ENCODE data around the gene PHACTR1. TPM values are rescaled to one million over a fixed set of nuclear protein-coding genes. Genes with fewer than 3 reads are reported as not detected.

The PHACTR1 gene
- total RNA-seq, 1 donor from 2014 or later: 8.5 TPM

GRCh38 chr6:12968839-12969558, 252.4 kb downstream of the PHACTR1 start:
- no peaks in the 10 kb centered on the region for H3K36me3 ChIP-seq (ENCODE audit: insufficient read depth, low read length)
- Mint-ChIP-seq H3K36me3 (ENCODE audit: low read depth, unreplicated experiment) (peaks cover 6% of the 10 kb centered on the region), H3K4me3 (ENCODE audit: unreplicated experiment) (no peak overlapping the region), H3K4me1 (ENCODE audit: low read depth, unreplicated experiment) (peaks cover 5% of the 10 kb centered on the region), H3K27ac (ENCODE audit: unreplicated experiment) (no peak overlapping the region), H3K9me3 (ENCODE audit: unreplicated experiment) (no peaks in the 10 kb centered on the region), H3K27me3 (ENCODE audit: low read depth, unreplicated experiment) (no peaks in the 10 kb centered on the region)
- no peak overlapping the region for H2AFZ ChIP-seq (ENCODE audit: low read depth, low read length)
- H3K9ac ChIP-seq (ENCODE audit: low read length): no peak overlapping the region
- H3K27ac ChIP-seq (ENCODE audit: low read depth, low read length): no peak overlapping the region
- no peaks in the 10 kb centered on the region for H3K27me3 ChIP-seq (ENCODE audit: insufficient read depth, low read length)
- no peaks in the 10 kb centered on the region for H3K4me1 ChIP-seq (ENCODE audit: insufficient read depth, low read length)
- H3K4me3 ChIP-seq (ENCODE audit: insufficient read depth, low read depth, low read length): no peak overlapping the region
- H3K79me2 ChIP-seq (ENCODE audit: insufficient read depth, low read length): no peaks in the 10 kb centered on the region
- FAIRE-seq (no peak), DNase-seq (ENCODE audit: low read depth) (peak; percentile 2)
- H3K4me2 ChIP-seq (ENCODE audit: low read length): no peak overlapping the region
- TF ChIP-seq EZH2 (IDR thresholded peaks at IDR 0.05; ENCODE audit: insufficient read depth, low read length): no peak
- TF ChIP-seq, protein P1, sequence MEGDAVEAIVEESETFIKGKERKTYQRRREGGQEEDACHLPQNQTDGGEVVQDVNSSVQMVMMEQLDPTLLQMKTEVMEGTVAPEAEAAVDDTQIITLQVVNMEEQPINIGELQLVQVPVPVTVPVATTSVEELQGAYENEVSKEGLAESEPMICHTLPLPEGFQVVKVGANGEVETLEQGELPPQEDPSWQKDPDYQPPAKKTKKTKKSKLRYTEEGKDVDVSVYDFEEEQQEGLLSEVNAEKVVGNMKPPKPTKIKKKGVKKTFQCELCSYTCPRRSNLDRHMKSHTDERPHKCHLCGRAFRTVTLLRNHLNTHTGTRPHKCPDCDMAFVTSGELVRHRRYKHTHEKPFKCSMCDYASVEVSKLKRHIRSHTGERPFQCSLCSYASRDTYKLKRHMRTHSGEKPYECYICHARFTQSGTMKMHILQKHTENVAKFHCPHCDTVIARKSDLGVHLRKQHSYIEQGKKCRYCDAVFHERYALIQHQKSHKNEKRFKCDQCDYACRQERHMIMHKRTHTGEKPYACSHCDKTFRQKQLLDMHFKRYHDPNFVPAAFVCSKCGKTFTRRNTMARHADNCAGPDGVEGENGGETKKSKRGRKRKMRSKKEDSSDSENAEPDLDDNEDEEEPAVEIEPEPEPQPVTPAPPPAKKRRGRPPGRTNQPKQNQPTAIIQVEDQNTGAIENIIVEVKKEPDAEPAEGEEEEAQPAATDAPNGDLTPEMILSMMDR (IDR thresholded peaks at IDR 0.05; ENCODE audit: insufficient read depth, low read depth, low read length): no peak
- no peaks in the 10 kb centered on the region for H3K9me3 ChIP-seq (ENCODE audit: insufficient read depth, low read depth, low read length)
- no peaks in the 10 kb centered on the region for H4K20me1 ChIP-seq (ENCODE audit: insufficient read depth, low read length)

GRCh38 chr6:12969966-12970365, 253.4 kb downstream of the PHACTR1 start:
- H3K27ac Mint-ChIP-seq (ENCODE audit: unreplicated experiment): no peak overlapping the region
- H3K9me3 ChIP-seq (ENCODE audit: insufficient read depth, low read depth, low read length): no peaks in the 10 kb centered on the region
- no peak for FAIRE-seq

More at GRCh38 chr6:12969966-12970365, 253.4 kb downstream of the PHACTR1 start:
- Mint-ChIP-seq H3K27me3 (ENCODE audit: low read depth, unreplicated experiment) (no peaks in the 10 kb centered on the region), H3K36me3 (ENCODE audit: low read depth, unreplicated experiment) (peaks cover 6% of the 10 kb centered on the region), H3K4me1 (ENCODE audit: low read depth, unreplicated experiment) (peaks cover 5% of the 10 kb centered on the region), H3K9me3 (ENCODE audit: unreplicated experiment) (no peaks in the 10 kb centered on the region), H3K4me3 (ENCODE audit: unreplicated experiment) (no peak overlapping the region)
- Histone ChIP-seq H3K9ac (ENCODE audit: low read length) (no peak overlapping the region), H3K36me3 (ENCODE audit: insufficient read depth, low read length) (no peaks in the 10 kb centered on the region), H3K4me1 (ENCODE audit: insufficient read depth, low read length) (no peaks in the 10 kb centered on the region), H3K27me3 (ENCODE audit: insufficient read depth, low read length) (no peaks in the 10 kb centered on the region), H4K20me1 (ENCODE audit: insufficient read depth, low read length) (no peaks in the 10 kb centered on the region), H3K4me2 (ENCODE audit: low read length) (no peak overlapping the region), H2AFZ (ENCODE audit: low read depth, low read length) (no peak overlapping the region), H3K79me2 (ENCODE audit: insufficient read depth, low read length) (no peaks in the 10 kb centered on the region), H3K4me3 (ENCODE audit: insufficient read depth, low read depth, low read length) (no peak overlapping the region), H3K27ac (ENCODE audit: low read depth, low read length) (no peak overlapping the region)
- no peak for TF ChIP-seq EZH2 (IDR thresholded peaks at IDR 0.05; ENCODE audit: insufficient read depth, low read length)
- TF ChIP-seq, protein P1 (IDR thresholded peaks at IDR 0.05; ENCODE audit: insufficient read depth, low read depth, low read length): no peak
- no peak for DNase-seq (ENCODE audit: low read depth)

Measured in astrocyte (in vitro differentiated cells and primary cell).